Esophagus muscularis mucosa (tissue), 4 donors: ENCODE data around the gene GRB14. TPM values are rescaled to one million over a fixed set of nuclear protein-coding genes. Genes with fewer than 3 reads are reported as not detected.

ENCODE experiments used
- DNase-seq: peaks from one replicate; pipeline ENCODE4 v3.0.0-alpha.2; 2017; ENCODE audit errors: extremely low spot score
- H3K27ac ChIP-seq, 4 donors: fragments of 200-600 bp; sonication (generic); replicated peaks in 1 of 4; 1 replicate in 3 of 4; 2 replicates in 1 of 4; pipeline ENCODE4 v1.5.1; 2016 to 2019; ENCODE audit warnings: mild to moderate bottlenecking in 1 of 4
- H3K27me3 ChIP-seq, 4 donors: fragments of 200-600 bp; sonication (generic); one replicate each; pipeline versions ENCODE4 v1.5.1 to v1.6.0; 2016 to 2019
- H3K36me3 ChIP-seq, 4 donors: fragments of 200-600 bp; sonication (generic); one replicate each; pipeline ENCODE4 v1.5.1; 2016 to 2019
- H3K4me1 ChIP-seq, 4 donors: fragments of 200-600 bp; sonication (generic); one replicate each; pipeline ENCODE4 v1.5.1; 2016 to 2019
- H3K4me3 ChIP-seq, 4 donors: fragments of 200-600 bp; sonication (generic); 1 replicate in 2 of 4; 2 replicates in 2 of 4; pipeline ENCODE4 v1.5.1; 2016 to 2019; ENCODE audit warnings: mild to moderate bottlenecking in 4 of 4, moderate library complexity in 1 of 4
- H3K9me3 ChIP-seq, 4 donors: fragments of 200-600 bp; sonication (generic); 1 replicate in 3 of 4; 2 replicates in 1 of 4; pipeline ENCODE4 v1.5.1; 2016 to 2019
- EP300 ChIP-seq: sonication (generic); formaldehyde crosslinking; IDR thresholded peaks from one replicate; pipeline ENCODE4 v1.6.1; 2017; ENCODE audit warnings: antibody characterized with exemption
- POLR2A ChIP-seq: fragments of 450-650 bp; IDR thresholded peaks from one replicate; pipeline ENCODE4 v1.6.1; 2017; ENCODE audit warnings: antibody characterized with exemption, moderate library complexity, mild to moderate bottlenecking, low read depth
- POLR2AphosphoS5 ChIP-seq, 2 donors: sonication (generic); formaldehyde crosslinking; IDR thresholded peaks; one replicate each; pipeline ENCODE4 v1.6.1; 2017; ENCODE audit warnings: antibody characterized with exemption in 2 of 2
- WGBS: methylation state at CpG from one replicate; pipeline ENCODE4 v1.1.5; 2018; 5-methylcytosine and 5-hydroxymethylcytosine counted together
- intact Hi-C: fragments of 100-400 bp; cut with DNase I; formaldehyde crosslinking; loops from one replicate; pipeline ENCODE4 v1.15.1; 2023
- total RNA-seq, 4 donors: library from RNA; depleted of rRNA; stranded (reverse); fragments of >200 nt; gene quantifications; one replicate each; pipeline versions ENCODE4 v1.1.0 to v1.2.1, GENCODE V29; 2016
- TF ChIP-seq, protein P1 (sequence below), 3 experiments: fragments of 200-600 bp in 2 of 3; fragments of 450-650 bp in 1 of 3; sonication (generic) in 2 of 3; IDR thresholded peaks; one replicate each; pipeline ENCODE4 v1.5.1; 2017 to 2019; ENCODE audit warnings: antibody characterized with exemption in 3 of 3, mild to moderate bottlenecking in 2 of 3, moderate library complexity in 1 of 3

The GRB14 gene
- total RNA-seq, 4 donors from 2014 or later: 3.3 to 6.3 (median 4.3) TPM

DNA sequence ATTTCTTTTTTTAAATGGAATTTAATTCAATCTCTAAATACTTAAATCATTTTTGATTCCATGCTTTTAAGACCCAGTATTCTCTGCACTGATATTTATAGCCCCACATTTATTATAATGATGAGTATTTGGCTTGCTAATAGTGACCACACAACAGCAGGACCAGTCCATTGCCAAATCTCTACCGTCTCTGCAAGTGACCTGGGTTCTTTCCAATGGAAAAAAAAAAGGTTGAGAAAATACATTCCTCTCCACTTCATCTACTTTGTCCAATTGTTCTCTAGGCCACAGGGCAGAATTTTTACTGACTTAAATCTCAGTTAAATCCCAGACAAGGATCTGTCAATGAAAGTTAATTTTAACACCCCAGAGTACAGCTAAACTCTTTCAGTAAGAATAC, 20.5 kb downstream of the GRB14 start:
- DNase-seq: no peak
- 32% methylated on average over 1 of the region's 1 CpG for WGBS
- intact Hi-C loops: no loop called here
- Histone ChIP-seq H3K36me3 (no peaks in the 10 kb centered on the region), H3K27me3 (no peaks in the 10 kb centered on the region), H3K9me3 (no peaks in the 10 kb centered on the region), H3K4me1 (peaks cover 0 to 15% (median 9%) of the 10 kb centered on the region in 4 donors), H3K27ac (no peak overlapping the region), H3K4me3 (no peak overlapping the region)
- TF ChIP-seq, protein P1, sequence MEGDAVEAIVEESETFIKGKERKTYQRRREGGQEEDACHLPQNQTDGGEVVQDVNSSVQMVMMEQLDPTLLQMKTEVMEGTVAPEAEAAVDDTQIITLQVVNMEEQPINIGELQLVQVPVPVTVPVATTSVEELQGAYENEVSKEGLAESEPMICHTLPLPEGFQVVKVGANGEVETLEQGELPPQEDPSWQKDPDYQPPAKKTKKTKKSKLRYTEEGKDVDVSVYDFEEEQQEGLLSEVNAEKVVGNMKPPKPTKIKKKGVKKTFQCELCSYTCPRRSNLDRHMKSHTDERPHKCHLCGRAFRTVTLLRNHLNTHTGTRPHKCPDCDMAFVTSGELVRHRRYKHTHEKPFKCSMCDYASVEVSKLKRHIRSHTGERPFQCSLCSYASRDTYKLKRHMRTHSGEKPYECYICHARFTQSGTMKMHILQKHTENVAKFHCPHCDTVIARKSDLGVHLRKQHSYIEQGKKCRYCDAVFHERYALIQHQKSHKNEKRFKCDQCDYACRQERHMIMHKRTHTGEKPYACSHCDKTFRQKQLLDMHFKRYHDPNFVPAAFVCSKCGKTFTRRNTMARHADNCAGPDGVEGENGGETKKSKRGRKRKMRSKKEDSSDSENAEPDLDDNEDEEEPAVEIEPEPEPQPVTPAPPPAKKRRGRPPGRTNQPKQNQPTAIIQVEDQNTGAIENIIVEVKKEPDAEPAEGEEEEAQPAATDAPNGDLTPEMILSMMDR (IDR thresholded peaks at IDR 0.05): no peak
- TF ChIP-seq POLR2A (no peak), POLR2AphosphoS5 (IDR thresholded peaks at IDR 0.05) (no peak), EP300 (no peak)

DNA sequence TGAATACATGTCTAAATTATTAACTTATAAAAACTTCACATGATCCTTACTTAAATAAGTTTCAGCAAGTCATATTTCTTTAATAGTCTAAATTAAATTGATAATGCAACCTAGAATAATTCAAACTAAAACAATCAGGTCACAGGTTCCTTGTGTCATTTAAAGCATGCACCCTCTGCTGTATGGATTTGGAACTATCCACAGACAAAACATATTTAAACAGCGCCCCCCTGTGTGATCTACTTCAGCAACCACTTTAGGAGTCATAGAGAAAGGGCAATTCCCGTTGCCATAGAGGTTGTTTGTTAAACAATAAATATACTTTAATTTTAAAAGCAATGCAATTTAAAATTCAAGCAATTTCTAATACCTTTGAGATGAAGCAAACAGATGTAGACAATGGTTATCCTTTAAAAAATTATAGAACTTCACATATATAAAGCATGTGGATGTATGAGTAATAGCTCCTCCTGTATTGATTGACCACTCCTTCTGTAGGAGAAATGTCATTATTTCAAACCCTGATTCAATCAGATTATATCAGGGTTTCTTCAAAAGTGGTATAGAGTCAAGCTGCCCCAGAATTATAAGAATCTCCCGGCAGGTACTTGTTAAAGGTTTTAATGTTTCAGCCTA, 21.2 kb downstream of the GRB14 start:
- intact Hi-C loops: loop anchor here (5.0 kb wide), 1 partner anchor 38 kb away; no protein-coding TSS in a partner anchor
- WGBS: 48% methylated on average over 3 of the region's 3 CpGs
- TF ChIP-seq POLR2AphosphoS5 (IDR thresholded peaks at IDR 0.05): no peak
- TF ChIP-seq POLR2A: no peak
- TF ChIP-seq, protein P1 (IDR thresholded peaks at IDR 0.05): peak; percentile 53 to 58 (median 56)
- Histone ChIP-seq H3K36me3 (no peaks in the 10 kb centered on the region), H3K27me3 (no peaks in the 10 kb centered on the region), H3K4me1 (peaks cover 0 to 15% (median 9%) of the 10 kb centered on the region in 4 donors), H3K4me3 (no peak overlapping the region), H3K27ac (no peak overlapping the region), H3K9me3 (no peaks in the 10 kb centered on the region)
- no peak for DNase-seq

DNA sequence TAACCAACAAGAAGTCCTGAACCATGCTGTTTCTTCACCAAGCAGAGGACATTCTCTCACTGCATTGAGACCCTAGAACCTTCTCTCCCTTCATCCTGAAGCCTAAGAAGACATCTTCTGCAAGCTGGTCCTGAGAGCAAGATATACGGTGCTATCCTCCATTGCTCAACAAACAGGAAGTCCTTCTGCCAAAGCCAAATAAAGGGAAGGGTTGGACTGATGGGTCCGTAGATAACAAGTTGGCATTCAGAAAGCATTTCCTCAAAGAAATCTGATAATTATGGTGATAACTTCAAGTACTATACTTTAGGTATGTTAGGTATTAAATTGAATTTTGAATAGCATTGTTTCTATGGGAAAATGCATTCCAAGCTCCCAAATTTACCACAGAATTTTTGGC, 23.3 kb downstream of the GRB14 start:
- H3K36me3 ChIP-seq: no peaks in the 10 kb centered on the region
- no peak overlapping the region for H3K4me3 ChIP-seq
- H3K27ac ChIP-seq: no peak overlapping the region
- no peaks in the 10 kb centered on the region for H3K9me3 ChIP-seq
- intact Hi-C loops: loop anchor here (5.0 kb wide), 1 partner anchor 36 kb away; no protein-coding TSS in a partner anchor
- H3K27me3 ChIP-seq: no peaks in the 10 kb centered on the region
- 73% methylated on average over 2 of the region's 2 CpGs for WGBS
- TF ChIP-seq EP300 (no peak), POLR2AphosphoS5 (IDR thresholded peaks at IDR 0.05) (no peak), POLR2A (no peak)
- TF ChIP-seq, protein P1 (IDR thresholded peaks at IDR 0.05): no peak
- H3K4me1 ChIP-seq: peaks cover 0 to 15% (median 9%) of the 10 kb centered on the region in 4 donors
- no peak for DNase-seq

GRCh38 chr2:164595031-164595430, 26.3 kb downstream of the GRB14 start:
- Histone ChIP-seq H3K27me3 (no peaks in the 10 kb centered on the region), H3K9me3 (no peaks in the 10 kb centered on the region)
- 91% methylated on average over 1 of the region's 1 CpG for WGBS

More at GRCh38 chr2:164595031-164595430, 26.3 kb downstream of the GRB14 start:
- intact Hi-C loops: loop anchor here (5.0 kb wide), 1 partner anchor 33 kb away; no protein-coding TSS in a partner anchor
- no peak overlapping the region for H3K27ac ChIP-seq
- H3K4me1 ChIP-seq: peaks cover 0 to 2% (median under 1%) of the 10 kb centered on the region in 4 donors
- H3K4me3 ChIP-seq: no peak overlapping the region
- H3K36me3 ChIP-seq: no peaks in the 10 kb centered on the region
- DNase-seq: no peak
- TF ChIP-seq, protein P1 (IDR thresholded peaks at IDR 0.05): no peak
- no peak for TF ChIP-seq POLR2AphosphoS5 (IDR thresholded peaks at IDR 0.05)
- TF ChIP-seq EP300: no peak
- no peak for TF ChIP-seq POLR2A
